HUES6 (cell line): ENCODE measurements around the gene FHIP1A.
A peak's percentile ranks its signal among the peaks of the same experiment; 100 is the strongest.
"Not testable (repeated sequence)": the region's sequence is repeated elsewhere in the genome, so short reads cannot be mapped to it uniquely, and the experiment has no call there.

ENCODE experiments used
- H3K27ac ChIP-seq: 2 replicates; pipeline ENCODE4 v1.7.0; 2013; ENCODE audit warnings: low read depth, mild to moderate bottlenecking, low read length, inconsistent platforms
- H3K27me3 ChIP-seq: 2 replicates; pipeline ENCODE4 v1.6.1; 2013; ENCODE audit warnings: low read length; ENCODE audit not compliant: control insufficient read depth, insufficient read depth
- H3K36me3 ChIP-seq: 2 replicates; pipeline ENCODE4 v1.6.1; 2013; ENCODE audit warnings: low read length; ENCODE audit not compliant: control insufficient read depth, insufficient read depth
- H3K4me1 ChIP-seq: 2 replicates; pipeline ENCODE4 v1.6.1; 2013; ENCODE audit warnings: low read length; ENCODE audit not compliant: control insufficient read depth, insufficient read depth
- H3K4me3 ChIP-seq: 2 replicates; pipeline ENCODE4 v1.5.1; 2013; ENCODE audit warnings: low read depth, low read length
- H3K9ac ChIP-seq: one replicate; pipeline ENCODE4 v1.6.1; 2013; ENCODE audit warnings: mild to moderate bottlenecking, low read length
- H3K9me3 ChIP-seq: 2 replicates; pipeline ENCODE4 v1.6.1; 2013; ENCODE audit warnings: low read depth, low read length; ENCODE audit not compliant: control insufficient read depth, insufficient read depth

The FHIP1A gene

DNA sequence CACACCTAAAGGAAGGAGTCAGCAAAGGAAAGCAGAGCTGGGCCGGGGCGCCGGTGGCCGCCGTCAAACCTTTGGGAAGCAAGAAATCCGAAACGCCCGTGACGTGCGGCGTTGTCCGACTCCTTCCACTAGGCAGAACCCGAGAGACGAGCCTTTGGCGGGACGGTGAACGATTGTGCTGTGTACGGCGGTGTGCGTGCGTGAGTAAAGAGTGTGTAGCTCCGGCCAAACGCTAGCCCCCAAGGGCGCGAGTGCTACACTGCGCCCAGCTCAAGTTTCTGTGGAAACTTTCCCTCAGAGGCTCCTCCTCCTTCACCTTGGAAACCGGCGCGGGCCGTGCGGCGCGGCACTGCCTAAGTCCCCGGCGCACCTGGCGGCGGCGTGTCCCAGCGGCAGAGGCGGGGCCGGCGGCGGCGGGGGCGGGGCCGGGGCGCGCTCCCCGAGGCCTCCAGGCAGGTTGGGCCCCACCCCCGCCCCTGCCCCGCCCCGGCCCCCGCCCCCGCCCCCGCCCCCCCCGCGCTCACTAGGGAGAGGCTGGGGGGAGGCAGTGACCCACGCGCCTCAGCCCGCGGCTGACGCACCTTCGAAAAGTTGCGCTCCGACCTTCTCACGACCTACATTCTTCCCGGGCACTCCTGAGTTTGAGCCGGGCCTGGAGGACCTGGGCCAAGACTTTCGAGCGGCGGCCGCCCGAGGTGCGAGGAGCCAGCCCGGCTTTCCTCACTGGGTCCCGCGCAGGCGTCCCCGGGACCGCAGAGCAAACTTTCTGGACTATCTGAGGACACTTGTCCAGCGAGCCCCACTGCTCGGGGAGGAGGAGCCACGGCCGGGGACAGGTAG lies at the start of gene FHIP1A:
Gene FHIP1A (plus strand): TSS at position 547 of the 840 bp plus-strand sequence. CDS start 157,084 bp downstream, outside the sequence.
- Histone ChIP-seq H3K27me3 (peaks cover 16% of the 10 kb centered on the region; the same call in 1 of the 2 replicates), H3K4me1 (peaks cover 17% of the 10 kb centered on the region; the same call in 1 of the 2 replicates), H3K9ac (peak within 1 kb of the TSS; percentile 84), H3K4me3 (peak within 1 kb of the TSS; percentile 94), H3K36me3 (no peaks in the 10 kb centered on the region), H3K27ac (no peak within 1 kb of the TSS; the same call in 1 of the 2 replicates), H3K9me3 (no peaks in the 10 kb centered on the region)

DNA sequence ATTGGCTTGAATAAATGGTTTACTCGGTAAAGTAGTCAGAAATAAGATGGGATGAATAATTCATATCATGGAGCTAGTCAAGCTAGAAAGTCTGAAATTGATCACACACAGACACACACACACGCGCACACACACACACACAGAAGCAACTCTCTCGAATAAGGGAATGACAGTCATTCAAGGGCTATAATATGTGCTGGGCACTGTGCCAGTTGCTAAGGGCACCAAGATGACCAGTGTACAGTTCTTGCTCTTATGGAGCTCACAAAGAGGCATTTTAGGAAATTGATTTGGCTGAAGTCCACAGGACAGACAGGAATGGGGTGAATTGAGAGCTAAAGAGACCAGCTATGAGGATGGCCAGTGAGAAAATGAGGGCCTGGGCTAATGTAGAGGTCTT lies 49.4 kb upstream of the FHIP1A start:
- no peak overlapping the region for H3K4me3 ChIP-seq
- no peaks in the 10 kb centered on the region for H3K4me1 ChIP-seq
- no peaks in the 10 kb centered on the region for H3K36me3 ChIP-seq
- no peak overlapping the region for H3K9ac ChIP-seq
- no peaks in the 10 kb centered on the region for H3K27me3 ChIP-seq
- H3K9me3 ChIP-seq = no peaks in the 10 kb centered on the region
- no peak overlapping the region for H3K27ac ChIP-seq

DNA sequence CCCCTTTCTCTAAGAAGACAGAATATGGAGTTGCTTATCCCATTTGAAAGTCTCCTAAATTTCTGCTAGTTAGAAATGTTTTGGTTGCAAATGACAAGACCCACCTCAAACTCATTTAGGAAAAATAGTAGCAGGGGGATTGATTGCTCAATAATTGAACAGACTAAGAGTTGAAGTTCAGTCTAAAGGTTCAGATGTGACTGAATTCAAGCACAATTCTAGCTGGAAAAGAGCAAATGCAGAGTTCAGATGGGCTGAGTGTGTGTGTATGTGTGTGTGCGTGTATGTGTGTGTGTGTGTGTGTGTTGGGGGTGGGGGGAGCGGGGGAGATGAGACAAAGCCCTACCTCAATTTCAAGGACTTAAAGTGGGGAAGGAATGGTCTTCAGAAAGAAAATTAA lies 47.9 kb upstream of the FHIP1A start:
- H3K36me3 ChIP-seq = no peaks in the 10 kb centered on the region
- no peaks in the 10 kb centered on the region for H3K27me3 ChIP-seq
- H3K27ac ChIP-seq = no peak overlapping the region
- H3K9me3 ChIP-seq = no peaks in the 10 kb centered on the region
- H3K4me3 ChIP-seq = no peak overlapping the region
- H3K9ac ChIP-seq = no peak overlapping the region
- no peaks in the 10 kb centered on the region for H3K4me1 ChIP-seq

DNA sequence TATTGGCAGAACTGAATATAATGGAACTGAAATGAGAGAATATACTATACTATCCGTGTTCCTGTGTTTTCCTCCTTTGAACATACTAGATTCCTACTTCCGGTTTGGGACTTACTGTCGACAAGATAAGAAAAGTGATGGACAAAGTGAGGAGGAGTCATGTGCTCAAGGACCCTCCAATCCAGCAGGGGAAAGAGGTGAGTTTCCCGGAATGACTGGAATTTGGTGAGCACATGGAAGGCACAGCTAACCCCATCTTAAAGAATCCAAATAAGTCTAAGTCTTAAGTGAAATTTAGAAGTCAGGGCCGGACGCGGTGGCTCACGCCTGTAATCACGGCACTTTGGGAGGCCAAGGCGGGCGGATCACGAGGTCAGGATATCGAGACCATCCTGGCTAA lies 47.0 kb upstream of the FHIP1A start:
- Histone ChIP-seq H3K36me3 (no peaks in the 10 kb centered on the region), H3K27ac (no peak overlapping the region)

DNA sequence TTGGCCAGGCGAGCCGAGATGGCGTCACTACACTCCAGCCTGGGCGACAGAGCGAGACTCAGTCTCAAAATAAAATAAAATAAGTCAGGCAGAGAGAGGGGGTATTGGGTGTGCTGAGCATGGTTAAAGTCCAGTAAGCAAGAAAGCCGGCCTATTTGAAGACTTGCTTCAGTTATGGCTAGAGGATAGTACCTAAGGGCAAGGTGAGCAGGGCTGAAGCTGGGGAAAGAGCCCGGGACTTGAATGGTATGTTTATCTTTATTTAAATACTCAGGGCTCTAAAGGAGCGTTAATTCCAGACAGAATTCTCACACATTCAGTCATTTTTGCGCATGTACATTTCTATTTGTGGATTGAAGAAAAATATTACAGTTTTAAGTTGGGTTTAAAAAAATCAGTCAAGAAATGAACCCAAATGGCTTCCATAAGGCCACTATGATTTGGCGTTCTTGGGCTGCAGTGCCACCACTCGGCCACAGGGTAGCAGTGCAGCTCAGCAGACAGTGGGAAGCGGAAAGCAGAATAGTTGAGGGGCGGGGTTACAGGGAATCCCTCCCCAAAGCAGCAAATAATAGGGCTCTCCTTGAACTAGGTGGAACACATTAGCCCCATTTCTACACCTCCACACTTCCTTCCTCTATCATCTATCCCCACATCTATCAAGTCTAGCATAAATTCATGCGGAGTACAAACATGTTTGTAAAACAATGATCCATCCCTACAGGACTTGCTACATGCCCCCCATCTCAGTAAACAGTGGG lies 46.4 kb upstream of the FHIP1A start:
- Histone ChIP-seq H3K4me3 (no peak overlapping the region), H3K4me1 (no peaks in the 10 kb centered on the region), H3K9ac (no peak overlapping the region), H3K27me3 (no peaks in the 10 kb centered on the region), H3K9me3 (no peaks in the 10 kb centered on the region), H3K27ac (no peak overlapping the region), H3K36me3 (no peaks in the 10 kb centered on the region)

More for the DNA sequence above, 47.0 kb upstream of the FHIP1A start:
- no peak overlapping the region for H3K4me3 ChIP-seq
- H3K4me1 ChIP-seq = no peaks in the 10 kb centered on the region
- no peak overlapping the region for H3K9ac ChIP-seq
- no peaks in the 10 kb centered on the region for H3K9me3 ChIP-seq
- no peaks in the 10 kb centered on the region for H3K27me3 ChIP-seq

DNA sequence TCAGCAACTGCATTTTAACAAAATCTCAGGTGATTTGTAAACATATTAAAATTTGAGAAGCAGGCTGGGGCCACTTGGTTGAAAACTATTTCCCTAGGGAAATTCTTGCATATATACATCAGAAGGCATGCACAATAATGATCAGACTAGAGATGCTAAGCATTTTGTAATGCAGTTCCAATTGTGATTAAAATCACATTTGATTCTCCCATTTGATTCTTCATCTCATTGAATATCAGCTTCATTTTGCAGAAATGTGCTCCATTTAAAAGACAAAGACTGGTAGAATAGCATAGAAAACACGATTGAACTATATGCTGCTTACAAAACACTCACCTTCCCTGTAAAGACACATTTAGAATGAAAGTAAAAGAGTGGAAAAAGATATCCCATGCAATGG lies 32.4 kb upstream of the FHIP1A start:
- Histone ChIP-seq H3K4me3 (no peak overlapping the region), H3K9ac (no peak overlapping the region), H3K36me3 (no peaks in the 10 kb centered on the region), H3K27ac (no peak overlapping the region), H3K9me3 (peaks cover 6% of the 10 kb centered on the region), H3K27me3 (no peaks in the 10 kb centered on the region), H3K4me1 (peaks cover 4% of the 10 kb centered on the region; the same call in 1 of the 2 replicates)

DNA sequence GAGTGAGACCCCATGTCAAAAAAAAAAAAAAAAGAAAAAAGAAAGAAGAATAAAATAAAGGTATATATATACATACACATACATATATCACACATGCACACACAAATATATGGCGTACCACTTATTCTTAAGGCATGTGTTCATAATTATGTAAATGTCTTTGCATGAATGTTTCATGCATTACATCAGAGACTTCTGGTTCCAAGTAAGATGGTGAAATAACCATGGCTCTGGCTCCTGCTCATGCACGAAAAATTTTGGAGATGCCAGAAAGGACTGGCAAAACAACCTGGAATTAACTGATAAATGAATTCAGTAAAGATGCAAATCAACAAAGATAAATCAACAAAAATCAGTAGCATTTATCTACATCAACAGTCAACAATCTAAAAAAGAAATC lies 19.7 kb upstream of the FHIP1A start:
- Histone ChIP-seq H3K27ac (no peak overlapping the region), H3K4me3 (no peak overlapping the region), H3K27me3 (no peaks in the 10 kb centered on the region), H3K9ac (no peak overlapping the region), H3K36me3 (no peaks in the 10 kb centered on the region), H3K9me3 (peaks cover 19% of the 10 kb centered on the region), H3K4me1 (no peaks in the 10 kb centered on the region)

DNA sequence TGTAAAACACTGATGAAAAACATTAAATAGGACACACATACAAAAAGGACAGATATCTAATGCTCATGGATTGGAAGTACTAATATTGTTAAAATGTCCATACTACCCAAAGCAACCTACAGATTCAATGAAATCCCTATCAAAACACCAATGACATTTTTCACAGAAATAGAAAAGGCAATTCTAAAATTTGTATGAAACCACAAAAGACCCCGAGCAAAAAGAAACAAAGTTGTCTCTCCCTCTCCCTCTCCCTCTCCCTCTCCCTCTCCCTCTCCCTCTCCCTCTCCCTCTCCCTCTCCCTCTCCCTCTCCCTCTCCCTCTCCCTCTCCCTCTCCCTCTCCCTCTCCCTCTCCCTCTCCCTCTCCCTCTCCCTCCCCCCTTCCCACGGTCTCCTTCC lies 19.2 kb upstream of the FHIP1A start:
- not testable (repeated sequence) for H3K9ac ChIP-seq, H3K36me3 ChIP-seq, H3K27ac ChIP-seq, H3K27me3 ChIP-seq, H3K4me3 ChIP-seq, H3K4me1 ChIP-seq
- peaks cover 19% of the 10 kb centered on the region for H3K9me3 ChIP-seq

DNA sequence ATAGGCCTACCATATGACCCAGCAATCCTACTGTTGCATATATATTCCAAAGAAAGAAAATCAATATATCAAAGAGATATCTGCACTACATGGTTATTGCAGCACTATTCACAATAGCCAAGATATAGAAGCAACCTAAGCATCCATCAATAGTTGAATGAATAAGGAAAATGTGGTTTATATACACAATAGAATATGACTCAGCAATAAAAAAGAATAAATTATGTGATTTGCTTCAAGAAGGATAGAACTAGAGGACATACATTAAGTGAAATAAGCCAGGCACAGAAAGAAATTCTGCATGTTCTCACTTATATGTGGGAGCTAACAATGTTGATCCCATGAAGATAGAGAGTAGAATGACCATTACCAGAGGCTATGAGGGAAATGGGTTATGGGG lies 13.1 kb upstream of the FHIP1A start:
- H3K9ac ChIP-seq = no peak overlapping the region
- peaks cover 6% of the 10 kb centered on the region; the same call in 1 of the 2 replicates for H3K9me3 ChIP-seq
- H3K27ac ChIP-seq = no peak overlapping the region
- H3K4me1 ChIP-seq = no peaks in the 10 kb centered on the region
- no peak overlapping the region for H3K4me3 ChIP-seq
- H3K36me3 ChIP-seq = no peaks in the 10 kb centered on the region
- H3K27me3 ChIP-seq = no peaks in the 10 kb centered on the region

DNA sequence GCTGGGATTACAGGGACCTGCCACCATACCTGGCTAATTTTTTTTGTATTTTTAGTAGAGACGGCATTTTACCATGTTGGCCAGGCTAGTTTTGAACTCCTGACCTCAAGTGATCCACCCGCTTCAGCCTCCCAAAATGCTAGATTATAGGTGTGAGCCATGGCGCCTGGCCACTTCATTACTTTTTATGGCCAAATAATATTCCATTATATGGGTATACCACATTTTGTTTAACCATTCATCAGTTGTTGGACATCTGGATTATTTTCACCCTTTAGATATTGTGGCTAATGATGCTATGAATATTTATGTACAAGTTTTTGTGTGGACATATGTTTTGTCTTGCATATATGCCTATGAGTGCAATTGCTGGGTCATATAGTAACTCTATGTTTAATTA lies 8.6 kb upstream of the FHIP1A start:
- Histone ChIP-seq H3K9me3 (no peaks in the 10 kb centered on the region), H3K4me1 (no peaks in the 10 kb centered on the region), H3K4me3 (no peak overlapping the region), H3K9ac (no peak overlapping the region), H3K27me3 (no peaks in the 10 kb centered on the region), H3K27ac (no peak overlapping the region), H3K36me3 (no peaks in the 10 kb centered on the region)

DNA sequence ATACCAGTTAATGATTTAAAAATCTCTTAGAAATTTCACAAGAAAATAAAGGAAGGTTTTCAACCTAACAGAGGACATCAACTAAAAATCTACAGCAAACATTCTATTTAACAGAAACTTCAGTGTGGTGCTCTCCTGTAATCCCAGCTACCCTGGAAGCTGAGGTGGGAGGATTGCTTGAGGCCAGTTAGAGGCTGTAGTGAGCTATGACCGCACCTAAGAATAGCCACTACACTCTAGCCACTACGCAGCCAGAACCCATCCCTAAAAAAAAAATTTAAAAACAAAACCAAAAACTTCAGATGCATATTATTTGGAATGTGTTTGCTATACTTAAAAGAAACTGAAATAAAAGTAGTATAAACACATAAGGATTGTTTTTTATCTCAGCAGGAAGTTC lies 7.2 kb upstream of the FHIP1A start:
- Histone ChIP-seq H3K9ac (no peak overlapping the region), H3K4me1 (no peaks in the 10 kb centered on the region), H3K27ac (no peak overlapping the region), H3K36me3 (no peaks in the 10 kb centered on the region), H3K9me3 (no peaks in the 10 kb centered on the region), H3K4me3 (no peak overlapping the region), H3K27me3 (no peaks in the 10 kb centered on the region)
